Common myeloid progenitor, CD34-positive (primary cell): ENCODE results near the gene ERBB4.

Source experiments
- CTCF ChIA-PET: fragments of 350-600 bp; sonication (Branson Sonifier 250); formaldehyde crosslinking; loops from one replicate; lab custom pipeline; 2021; ENCODE audit warnings: antibody characterized with exemption; lab: Charles Lee
- POLR2A ChIA-PET: fragments of 350-600 bp; sonication (Branson Sonifier 250); formaldehyde crosslinking; loops from one replicate; lab custom pipeline; 2021; ENCODE audit warnings: antibody characterized with exemption; lab: Charles Lee
- DNase-seq, 3 donors: peaks; one replicate each; pipeline versions ENCODE4 v3.0.0 to v3.0.0-alpha.2; 2013
- H3K27ac ChIP-seq, 2 experiments: 1 replicate in 1 of 2; 2 replicates in 1 of 2; pipeline ENCODE4 v1.7.0; 2013; ENCODE audit warnings: inconsistent platforms in 2 of 2, low read length in 2 of 2, mild to moderate bottlenecking in 2 of 2, low read depth in 1 of 2, moderate library complexity in 1 of 2; ENCODE audit not compliant: severe bottlenecking in 2 of 2, insufficient read depth in 1 of 2, poor library complexity in 1 of 2
- H3K27me3 ChIP-seq, 5 experiments: replicated peaks in 2 of 5; 1 replicate in 3 of 5; 2 replicates in 2 of 5; pipeline versions ENCODE4 v1.6.1 to v1.7.0; 2013; ENCODE audit warnings: low read length in 4 of 5, mild to moderate bottlenecking in 2 of 5, moderate library complexity in 2 of 5, inconsistent platforms in 1 of 5; ENCODE audit not compliant: insufficient read depth in 5 of 5, control insufficient read depth in 4 of 5
- H3K36me3 ChIP-seq, 4 experiments: 1 replicate in 2 of 4; 2 replicates in 2 of 4; pipeline versions ENCODE4 v1.6.1 to v1.7.0; 2013; ENCODE audit warnings: low read length in 3 of 4, control low read depth in 1 of 4, mild to moderate bottlenecking in 1 of 4; ENCODE audit not compliant: control insufficient read depth in 4 of 4, insufficient read depth in 4 of 4
- H3K4me1 ChIP-seq, 4 experiments: 1 replicate in 3 of 4; 2 replicates in 1 of 4; pipeline versions ENCODE4 v1.6.1 to v1.7.1; 2013; ENCODE audit warnings: low read length in 3 of 4, mild to moderate bottlenecking in 3 of 4, control low read depth in 1 of 4, inconsistent platforms in 1 of 4, moderate library complexity in 1 of 4; ENCODE audit not compliant: control insufficient read depth in 4 of 4, insufficient read depth in 4 of 4; ENCODE audit errors: control extremely low read depth in 1 of 4
- H3K4me3 ChIP-seq, 7 experiments: 1 replicate in 4 of 7; 2 replicates in 3 of 7; pipeline versions ENCODE4 v1.5.1 to v1.7.0; 2013; ENCODE audit warnings: mild to moderate bottlenecking in 7 of 7, low read length in 6 of 7, moderate library complexity in 6 of 7, inconsistent platforms in 2 of 7, low read depth in 2 of 7, control low read depth in 1 of 7; ENCODE audit not compliant: insufficient read depth in 4 of 7, control insufficient read depth in 1 of 7; ENCODE audit errors: extremely low read depth in 1 of 7
- H3K9me3 ChIP-seq, 5 experiments: 1 replicate in 4 of 5; 2 replicates in 1 of 5; pipeline versions ENCODE4 v1.6.1 to v1.7.1; 2013; ENCODE audit warnings: low read length in 4 of 5, mild to moderate bottlenecking in 2 of 5, inconsistent platforms in 1 of 5, low read depth in 1 of 5, moderate library complexity in 1 of 5; ENCODE audit not compliant: control insufficient read depth in 4 of 5, insufficient read depth in 2 of 5; ENCODE audit errors: control extremely low read depth in 1 of 5
- WGBS: methylation state at CpG from one replicate; pipeline ENCODE4 v1.1.5; 2013; ENCODE audit not compliant: insufficient coverage; 5-methylcytosine and 5-hydroxymethylcytosine counted together

ERBB4 gene

GRCh38 chr2:212528106-212528856 lies 10.3 kb downstream of the ERBB4 start:
- 54% methylated on average over 2 of the region's 6 CpGs for WGBS
- Histone ChIP-seq H3K27ac (no peak overlapping the region), H3K4me1 (no peaks in the 10 kb centered on the region), H3K36me3 (no peaks in the 10 kb centered on the region), H3K4me3 (no peak overlapping the region), H3K9me3 (no peaks in the 10 kb centered on the region), H3K27me3 (peaks cover 2 to 20% (median 10%) of the 10 kb centered on the region in 5 experiments)
- CTCF ChIA-PET: no interaction called here
- POLR2A ChIA-PET: no interaction called here
- no peak for DNase-seq

GRCh38 chr2:212526059-212526458 lies 12.5 kb downstream of the ERBB4 start:
- Histone ChIP-seq H3K36me3 (no peaks in the 10 kb centered on the region), H3K4me3 (no peak overlapping the region), H3K27ac (no peak overlapping the region), H3K27me3 (peaks cover 3 to 15% (median 5%) of the 10 kb centered on the region in 5 experiments), H3K4me1 (no peaks in the 10 kb centered on the region), H3K9me3 (no peaks in the 10 kb centered on the region)
- CTCF ChIA-PET: no interaction called here
- DNase-seq: no peak
- POLR2A ChIA-PET: no interaction called here
- 100% methylated on average over 1 of the region's 1 CpG for WGBS

- Histone ChIP-seq H3K36me3 (no peaks in the 10 kb centered on the region), H3K27ac (no peak overlapping the region), H3K9me3 (no peaks in the 10 kb centered on the region), H3K4me3 (no peak overlapping the region), H3K4me1 (no peaks in the 10 kb centered on the region), H3K27me3 (peaks cover 1 to 15% (median 5%) of the 10 kb centered on the region in 5 experiments)
- CTCF ChIA-PET: no interaction called here
- WGBS: 79% methylated on average over 2 of the region's 2 CpGs
- DNase-seq: no peak
- POLR2A ChIA-PET: no interaction called here
Observed at GRCh38 chr2:212523756-212524155, 14.8 kb downstream of the ERBB4 start.

- Histone ChIP-seq H3K4me3 (no peak overlapping the region), H3K36me3 (no peaks in the 10 kb centered on the region), H3K9me3 (no peaks in the 10 kb centered on the region), H3K4me1 (no peaks in the 10 kb centered on the region), H3K27me3 (peaks cover 0 to 15% (median 3%) of the 10 kb centered on the region in 5 experiments), H3K27ac (no peak overlapping the region)
- no peak for DNase-seq
- ChIA-PET CTCF (no interaction called here), POLR2A (no interaction called here)
- WGBS: 75% methylated on average over 1 of the region's 2 CpGs
Observed at GRCh38 chr2:212520340-212520739, 18.3 kb downstream of the ERBB4 start.

GRCh38 chr2:212517693-212518092 lies 20.9 kb downstream of the ERBB4 start:
- Histone ChIP-seq H3K4me3 (no peak overlapping the region), H3K36me3 (no peaks in the 10 kb centered on the region), H3K4me1 (no peaks in the 10 kb centered on the region), H3K27ac (no peak overlapping the region), H3K27me3 (peaks cover 0 to 15% (median 3%) of the 10 kb centered on the region in 5 experiments), H3K9me3 (no peaks in the 10 kb centered on the region)
- no peak for DNase-seq
- no CpG with 5 or more reads among the region's 1 CpG for WGBS
- CTCF ChIA-PET: no interaction called here
- POLR2A ChIA-PET: no interaction called here

GRCh38 chr2:212505586-212505985 lies 33.0 kb downstream of the ERBB4 start:
- CTCF ChIA-PET: no interaction called here
- no peaks in the 10 kb centered on the region for H3K36me3 ChIP-seq

GRCh38 chr2:212495046-212495445 lies 43.6 kb downstream of the ERBB4 start:
- Histone ChIP-seq H3K4me3 (no peak overlapping the region), H3K9me3 (no peaks in the 10 kb centered on the region), H3K4me1 (no peaks in the 10 kb centered on the region), H3K27me3 (no peaks in the 10 kb centered on the region), H3K36me3 (no peaks in the 10 kb centered on the region), H3K27ac (no peak overlapping the region)
- ChIA-PET POLR2A (no interaction called here), CTCF (no interaction called here)
- WGBS: no CpG with 5 or more reads among the region's 1 CpG
- no peak for DNase-seq

More at GRCh38 chr2:212505586-212505985, 33.0 kb downstream of the ERBB4 start:
- DNase-seq: no peak
- Histone ChIP-seq H3K27me3 (peaks cover 0 to 5% (median 0%) of the 10 kb centered on the region in 5 experiments), H3K27ac (no peak overlapping the region), H3K4me3 (no peak overlapping the region), H3K4me1 (no peaks in the 10 kb centered on the region), H3K9me3 (no peaks in the 10 kb centered on the region)
- POLR2A ChIA-PET: no interaction called here
- WGBS: no CpG with 5 or more reads among the region's 2 CpGs
